Measurements from ENCODE around the gene PCGF6.
"Not testable (repeated sequence)": the region's sequence is repeated elsewhere in the genome, so short reads cannot be mapped to it uniquely, and the experiment has no call there.

PCGF6 gene

GRCh38 chr10:103316087-103316486, 34.9 kb downstream of the PCGF6 start:
- no peak for DNase-seq

DNA sequence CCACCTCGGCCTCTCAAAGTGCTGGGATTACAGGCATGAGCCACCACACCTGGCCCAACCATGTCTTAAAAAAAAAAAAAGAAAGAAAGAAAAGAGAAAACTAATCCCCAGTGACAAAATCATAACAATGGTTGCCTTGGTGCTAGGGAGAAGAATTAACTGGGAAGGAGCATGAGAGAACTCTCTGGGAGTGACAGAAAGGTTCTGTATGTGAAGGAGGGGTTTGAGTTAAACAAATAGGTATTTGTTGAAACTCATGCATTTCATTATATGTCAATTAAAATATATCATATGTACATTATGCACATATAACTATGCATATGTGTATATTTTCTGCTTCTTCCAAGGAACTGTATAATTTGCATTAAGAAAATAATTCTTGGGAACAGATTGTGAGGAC, 40.7 kb downstream of the PCGF6 start:
- no peak for DNase-seq

DNA sequence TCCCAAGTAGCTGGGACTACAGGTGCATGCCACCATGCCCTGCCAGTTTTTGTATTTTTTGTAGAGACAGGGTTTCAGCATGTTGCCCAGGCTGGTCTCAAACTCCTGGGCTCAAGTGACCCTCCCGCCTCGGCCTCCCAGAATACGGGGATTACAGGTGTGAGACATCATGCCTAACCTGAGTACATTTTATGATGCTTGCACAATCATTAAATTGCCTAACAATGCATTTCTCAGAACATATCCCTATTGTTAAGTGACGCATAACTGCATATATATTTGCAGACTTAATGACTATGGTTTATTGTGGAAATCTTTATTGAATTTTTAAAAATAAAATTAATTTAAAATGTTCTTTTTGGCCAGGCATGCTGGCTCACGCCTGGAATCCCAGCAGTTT, 43.3 kb downstream of the PCGF6 start:
- no peak for DNase-seq

DNA sequence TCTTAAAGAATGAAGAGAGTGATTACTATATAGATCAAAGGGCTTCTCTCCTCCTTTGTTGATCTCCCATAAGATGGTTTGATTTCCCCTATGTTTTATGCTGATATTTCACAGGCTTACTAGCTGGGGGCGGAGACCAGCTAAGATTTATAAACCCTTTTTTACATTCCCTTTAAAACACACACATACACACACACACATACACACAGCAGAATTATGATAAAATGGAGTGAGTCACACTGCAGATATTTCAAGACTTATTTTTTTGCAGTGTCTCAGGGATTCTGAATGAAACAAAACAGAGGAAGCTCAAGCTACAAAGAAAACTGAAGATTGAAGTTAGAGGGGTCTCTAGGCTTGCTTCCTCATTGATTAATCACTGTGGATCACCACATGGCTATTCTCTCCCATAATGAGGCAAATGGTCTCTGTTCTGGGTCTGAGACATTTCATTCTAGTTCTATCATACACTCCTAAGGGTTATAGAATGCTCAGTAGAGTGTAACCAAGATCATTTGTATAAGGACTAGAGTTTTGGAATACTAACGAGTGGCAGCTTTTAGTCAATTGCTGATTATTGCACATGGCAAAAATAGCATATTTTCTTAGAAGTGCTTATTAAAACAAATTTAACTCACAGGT, 55.4 kb downstream of the PCGF6 start:
- DNase-seq: peak in 1 of 56 donors; percentile 6

GRCh38 chr10:103291588-103291987, 59.4 kb downstream of the PCGF6 start:
- no peak for DNase-seq

- no peak for DNase-seq
Measured at GRCh38 chr10:103287992-103288391, 62.9 kb downstream of the PCGF6 start.

GRCh38 chr10:103284170-103284569, 66.8 kb downstream of the PCGF6 start:
- no peak for DNase-seq

DNA sequence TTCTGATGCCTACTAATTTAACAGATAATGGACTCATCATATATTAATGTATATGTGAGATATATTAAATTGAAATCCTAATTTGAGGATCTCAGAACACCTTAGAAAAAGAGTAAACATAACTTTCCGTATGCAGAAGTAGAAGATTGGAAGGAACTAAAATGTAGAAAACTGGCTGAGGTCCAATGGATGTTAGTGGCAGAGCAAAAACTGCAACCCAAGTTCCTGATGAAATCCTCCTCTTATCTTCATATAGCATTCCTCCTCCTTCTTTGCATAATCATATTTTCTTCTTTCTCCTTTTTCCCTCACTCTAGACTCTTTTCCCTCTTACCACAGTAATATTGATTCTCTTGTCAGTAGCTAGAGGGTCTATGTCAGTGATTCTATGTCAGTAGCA, 68.0 kb downstream of the PCGF6 start:
- no peak for DNase-seq

- peak in 29 of 56 donors; percentile 5 to 67 (median 23) for DNase-seq
Measured at GRCh38 chr10:103281753-103282152, 69.2 kb downstream of the PCGF6 start.

GRCh38 chr10:103280506-103280905, 70.4 kb downstream of the PCGF6 start:
- DNase-seq: no peak

DNA sequence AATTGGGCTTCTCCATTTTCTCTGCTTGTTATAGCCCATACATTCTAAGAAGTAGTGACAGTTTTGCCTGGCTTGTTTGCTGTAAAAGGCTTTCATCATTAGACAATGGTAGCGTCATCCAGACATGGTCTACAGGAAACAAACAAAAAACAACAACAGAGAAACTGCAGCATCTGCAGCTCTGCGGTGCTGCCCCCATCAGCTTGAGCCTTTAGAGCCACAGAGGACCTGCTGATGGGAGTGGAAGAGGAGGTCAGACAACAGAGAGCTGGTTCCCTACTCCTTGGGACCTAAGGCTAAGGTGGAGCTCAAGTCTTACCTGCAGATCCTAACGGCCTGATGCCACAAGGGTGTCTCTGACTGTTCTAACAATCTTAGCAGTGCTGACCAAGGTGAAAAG, 70.9 kb downstream of the PCGF6 start:
- DNase-seq: peak in 1 of 56 donors; percentile 5

- DNase-seq: peak in 8 of 56 donors; percentile 2 to 43 (median 6)
Measured at GRCh38 chr10:103278862-103279298, 72.1 kb downstream of the PCGF6 start.

GRCh38 chr10:103278537-103278823, 72.5 kb downstream of the PCGF6 start:
- peak in 2 of 56 donors; percentile 5 to 22 for DNase-seq

GRCh38 chr10:103277713-103278536, 73.0 kb downstream of the PCGF6 start:
- DNase-seq: peak in 5 of 56 donors; percentile 7 to 26 (median 7)

DNA sequence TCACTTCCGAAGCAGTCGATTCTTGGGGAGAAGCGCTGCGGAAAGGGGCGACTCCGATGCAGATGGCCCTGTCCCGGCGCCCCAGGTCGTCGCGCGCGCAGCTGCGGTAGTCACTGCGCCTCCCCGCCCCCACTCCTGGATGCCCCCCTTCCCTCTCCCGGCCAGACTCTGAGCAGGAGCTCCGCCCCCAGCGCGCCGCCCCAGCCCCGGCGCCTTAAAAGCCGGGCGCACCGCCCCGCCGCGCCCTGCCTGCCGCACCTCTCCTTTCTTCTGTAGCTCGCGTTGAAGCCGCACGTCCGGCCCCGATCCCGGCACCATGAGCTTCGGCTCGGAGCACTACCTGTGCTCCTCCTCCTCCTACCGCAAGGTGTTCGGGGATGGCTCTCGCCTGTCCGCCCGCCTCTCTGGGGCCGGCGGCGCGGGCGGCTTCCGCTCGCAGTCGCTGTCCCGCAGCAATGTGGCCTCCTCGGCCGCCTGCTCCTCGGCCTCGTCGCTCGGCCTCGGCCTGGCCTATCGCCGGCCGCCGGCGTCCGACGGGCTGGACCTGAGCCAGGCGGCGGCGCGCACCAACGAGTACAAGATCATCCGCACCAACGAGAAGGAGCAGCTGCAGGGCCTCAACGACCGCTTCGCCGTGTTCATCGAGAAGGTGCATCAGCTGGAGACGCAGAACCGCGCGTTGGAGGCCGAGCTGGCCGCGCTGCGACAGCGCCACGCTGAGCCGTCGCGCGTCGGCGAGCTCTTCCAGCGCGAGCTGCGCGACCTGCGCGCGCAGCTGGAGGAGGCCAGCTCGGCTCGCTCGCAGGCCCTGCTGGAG, 73.8 kb downstream of the PCGF6 start, which contains the start of gene INA:
Gene INA, plus strand, starts transcription at position 243 of the 817 bp plus-strand sequence. Its CDS starts 74 bp downstream, at position 317.
- DNase-seq: peak in 38 of 56 donors; percentile 13 to 83 (median 53)

GRCh38 chr10:103276251-103276895, 74.6 kb downstream of the PCGF6 start:
- no peak for DNase-seq

DNA sequence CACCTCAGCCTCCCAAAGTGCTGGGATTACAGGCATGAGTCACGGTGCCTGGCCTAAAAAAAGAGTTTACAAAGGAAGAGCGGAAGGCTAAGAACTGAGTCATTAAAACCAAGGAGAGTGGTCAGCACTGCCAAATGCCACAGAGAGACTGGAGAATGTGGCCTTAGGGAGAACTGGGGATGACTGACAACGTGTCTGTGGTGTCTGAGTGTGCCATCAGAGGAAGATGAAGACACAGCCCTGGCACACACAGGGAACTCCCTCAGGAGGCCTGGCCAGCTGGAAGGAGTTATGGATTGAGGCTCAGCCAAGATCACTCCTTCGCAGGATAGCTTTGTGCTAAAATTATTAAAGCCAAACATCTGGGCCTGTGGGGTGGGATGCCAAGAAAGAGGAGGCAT, 77.9 kb downstream of the PCGF6 start:
- DNase-seq: peak in 1 of 56 donors; percentile 11

- DNase-seq: peak in 7 of 56 donors; percentile 2 to 43 (median 9)
Measured at GRCh38 chr10:103265717-103266329, 85.1 kb downstream of the PCGF6 start.

DNA sequence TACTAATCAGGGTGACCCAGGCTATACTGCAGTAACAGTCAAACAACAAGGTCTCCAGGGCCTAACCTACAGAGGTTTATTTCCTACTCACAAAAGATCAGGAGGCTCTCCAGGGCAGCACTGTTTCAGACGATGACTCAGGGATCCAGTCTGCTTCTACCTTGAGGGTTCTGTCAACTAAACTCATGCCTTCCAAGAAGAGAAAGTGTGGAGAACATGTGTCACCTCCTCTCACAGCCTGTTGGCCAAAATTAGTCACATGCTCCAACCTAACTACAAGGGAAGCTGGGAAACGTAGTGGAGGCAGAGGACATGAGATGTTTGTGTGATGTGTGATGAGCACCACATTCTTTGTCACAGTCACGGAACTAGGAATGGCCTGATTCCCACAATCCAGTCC, 88.7 kb downstream of the PCGF6 start:
- no peak for DNase-seq

DNA sequence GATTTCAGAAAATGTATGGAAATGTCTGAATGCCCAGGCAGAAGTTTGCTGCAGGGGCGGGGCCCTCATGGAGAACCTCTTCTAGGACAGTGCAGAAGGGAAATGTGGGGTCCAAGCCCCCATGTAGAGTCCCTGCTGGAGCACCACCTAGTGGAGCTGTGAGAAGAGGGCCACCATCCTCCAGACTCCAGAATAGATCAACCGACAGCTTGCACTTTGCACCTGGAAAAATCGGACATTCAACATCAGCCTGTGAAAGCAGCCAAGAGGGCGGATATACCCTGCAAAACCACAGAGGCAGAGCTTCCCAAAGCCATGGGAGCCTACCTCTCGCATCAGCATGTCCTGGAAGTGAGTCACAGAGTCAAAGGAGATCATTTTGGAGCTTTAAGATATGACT, 91.0 kb downstream of the PCGF6 start:
- DNase-seq: no peak

- not testable (repeated sequence) for DNase-seq
Measured at GRCh38 chr10:103258928-103259327, 92.0 kb downstream of the PCGF6 start.

Measured in nucleus accumbens (tissue), 56 donors.